Gastroesophageal sphincter (tissue), 4 donors: Measurements from ENCODE around the gene NUP62. TPM values are rescaled to one million over a fixed set of nuclear protein-coding genes. Genes with fewer than 3 reads are reported as not detected.

Source experiments
- ATAC-seq: fragments of 150-250 bp; one replicate; pipeline ENCODE4 v1.9.1; 2016; ENCODE audit warnings: mild to moderate bottlenecking, moderate library complexity
- H3K27ac ChIP-seq, 4 donors: fragments of 200-600 bp; sonication (generic) in 3 of 4; 1 replicate in 3 of 4; 2 replicates in 1 of 4; pipeline ENCODE4 v1.5.1; 2016 to 2019
- H3K27me3 ChIP-seq: fragments of 200-600 bp; sonication (generic); one replicate; pipeline ENCODE4 v1.5.1; 2019
- H3K36me3 ChIP-seq, 2 donors: fragments of 200-600 bp; sonication (generic); one replicate each; pipeline ENCODE4 v1.5.1; 2019; ENCODE audit warnings: control low read depth in 1 of 2
- H3K4me1 ChIP-seq, 3 donors: fragments of 200-600 bp; sonication (generic); 1 replicate in 2 of 3; 2 replicates in 1 of 3; pipeline ENCODE4 v1.5.1; 2016 to 2019; ENCODE audit warnings: control low read depth in 2 of 3
- H3K4me3 ChIP-seq, 2 donors: fragments of 200-600 bp; sonication (generic); one replicate each; pipeline ENCODE4 v1.5.1; 2019; ENCODE audit warnings: mild to moderate bottlenecking in 1 of 2, moderate library complexity in 1 of 2
- H3K9me3 ChIP-seq, 3 donors: fragments of 200-600 bp; sonication (generic); one replicate each; pipeline ENCODE4 v1.5.1; 2017 to 2019; ENCODE audit warnings: control low read depth in 2 of 3
- CTCF ChIP-seq, 4 experiments: fragments of 200-600 bp in 2 of 4; fragments of 450-650 bp in 2 of 4; sonication (generic) in 1 of 4; IDR thresholded peaks; one replicate each; pipeline ENCODE4 v1.5.1; 2017 to 2019; ENCODE audit warnings: antibody characterized with exemption in 4 of 4, mild to moderate bottlenecking in 2 of 4, moderate library complexity in 2 of 4
- EP300 ChIP-seq: sonication (generic); formaldehyde crosslinking; IDR thresholded peaks from one replicate; pipeline ENCODE4 v1.6.1; 2017; ENCODE audit warnings: antibody characterized with exemption, mild to moderate bottlenecking
- POLR2A ChIP-seq, 2 donors: fragments of 450-650 bp; IDR thresholded peaks; one replicate each; pipeline ENCODE4 v1.6.1; 2017; ENCODE audit warnings: antibody characterized with exemption in 2 of 2, mild to moderate bottlenecking in 2 of 2, moderate library complexity in 1 of 2
- POLR2AphosphoS5 ChIP-seq: sonication (generic); formaldehyde crosslinking; IDR thresholded peaks from one replicate; pipeline ENCODE4 v1.6.1; 2017; ENCODE audit warnings: antibody characterized with exemption
- WGBS, 2 donors: methylation state at CpG; one replicate each; pipeline ENCODE4 v1.1.5; 2018; ENCODE audit warnings: low coverage in 1 of 2; 5-methylcytosine and 5-hydroxymethylcytosine counted together
- total RNA-seq, 4 donors: library from RNA; depleted of rRNA; stranded (reverse); fragments of >200 nt; gene quantifications; one replicate each; pipeline ENCODE4 v1.1.0, GENCODE V29; 2016

The NUP62 gene
- total RNA-seq, 4 donors from 2014 or later: 30.1 to 43.2 (median 37.7) TPM

DNA sequence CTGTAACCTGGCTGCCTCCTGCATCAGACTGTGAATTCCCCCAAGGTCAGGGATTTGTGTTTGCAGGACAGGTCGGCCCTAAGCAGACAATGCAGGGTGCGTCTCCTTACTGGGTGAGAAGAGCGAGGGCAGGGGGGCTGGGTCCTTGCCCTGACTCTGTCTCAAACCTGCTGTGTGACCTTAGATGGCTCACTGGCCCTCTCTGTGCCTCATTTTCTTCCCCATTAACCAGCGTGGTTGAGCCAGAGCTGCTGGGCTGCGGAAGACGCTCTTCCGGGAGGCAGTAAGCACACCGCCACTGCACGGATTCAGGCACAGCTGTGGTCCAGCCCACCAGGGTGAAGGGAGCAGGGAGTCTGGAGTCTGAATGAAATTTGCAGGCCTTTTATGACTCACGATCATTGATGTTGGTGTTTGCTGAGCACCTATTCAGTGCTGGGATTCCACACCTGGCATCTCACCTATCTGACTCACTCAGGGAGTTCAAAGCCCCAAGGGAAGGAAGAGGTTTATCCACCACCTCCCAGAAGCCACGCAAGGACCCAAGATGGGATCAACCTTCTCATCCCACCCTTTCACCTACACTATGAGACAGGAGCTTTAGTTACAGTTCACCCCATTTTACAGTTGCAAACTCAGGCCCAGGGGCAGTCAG lies 54.7 kb downstream of the NUP62 start:
- H3K4me3 ChIP-seq: no peak overlapping the region
- no peaks in the 10 kb centered on the region for H3K27me3 ChIP-seq
- peaks cover 0 to 71% (median 26%) of the 10 kb centered on the region in 3 donors for H3K4me1 ChIP-seq
- H3K36me3 ChIP-seq: peaks cover 0 to 50% of the 10 kb centered on the region in 2 donors
- TF ChIP-seq EP300 (no peak), CTCF (IDR thresholded peaks at IDR 0.05) (no peak), POLR2A (IDR thresholded peaks at IDR 0.05) (no peak)
- WGBS, 2 donors: 86 to 93% methylated on average over 5 to 8 of the region's 11 CpGs
- no peaks in the 10 kb centered on the region for H3K9me3 ChIP-seq
- ATAC-seq: no peak
- H3K27ac ChIP-seq: peak overlapping the region in 1 of 4 donors; percentile 100

- Histone ChIP-seq H3K36me3 (peaks cover 0 to 42% of the 10 kb centered on the region in 2 donors), H3K9me3 (no peaks in the 10 kb centered on the region), H3K27ac (no peak overlapping the region), H3K4me3 (no peak overlapping the region), H3K27me3 (no peaks in the 10 kb centered on the region), H3K4me1 (peaks cover 0 to 68% (median 25%) of the 10 kb centered on the region in 3 donors)
- 82 to 89% methylated on average over 2 to 6 of the region's 10 CpGs for WGBS, 2 donors
- no peak for TF ChIP-seq POLR2AphosphoS5
- no peak for TF ChIP-seq CTCF (IDR thresholded peaks at IDR 0.05)
- no peak for TF ChIP-seq EP300
- no peak for TF ChIP-seq POLR2A (IDR thresholded peaks at IDR 0.05)
- ATAC-seq: no peak
These were observed 55.5 kb downstream of the NUP62 start for GRCh38 chr19:49873834-49874233.

- TF ChIP-seq POLR2A (IDR thresholded peaks at IDR 0.05): no peak
- TF ChIP-seq EP300: no peak
- TF ChIP-seq CTCF (IDR thresholded peaks at IDR 0.05): no peak
- no peak for TF ChIP-seq POLR2AphosphoS5
- Histone ChIP-seq H3K27ac (no peak overlapping the region), H3K4me3 (no peak overlapping the region), H3K36me3 (peaks cover 0 to 42% of the 10 kb centered on the region in 2 donors), H3K9me3 (no peaks in the 10 kb centered on the region), H3K4me1 (peaks cover 0 to 68% (median 25%) of the 10 kb centered on the region in 3 donors), H3K27me3 (no peaks in the 10 kb centered on the region)
- no peak for ATAC-seq
- 87% methylated on average over 6 of the region's 29 CpGs; no CpG with 5 or more reads in 1 of the 2 donors for WGBS, 2 donors
These were observed 56.2 kb downstream of the NUP62 start for GRCh38 chr19:49873129-49873521.

DNA sequence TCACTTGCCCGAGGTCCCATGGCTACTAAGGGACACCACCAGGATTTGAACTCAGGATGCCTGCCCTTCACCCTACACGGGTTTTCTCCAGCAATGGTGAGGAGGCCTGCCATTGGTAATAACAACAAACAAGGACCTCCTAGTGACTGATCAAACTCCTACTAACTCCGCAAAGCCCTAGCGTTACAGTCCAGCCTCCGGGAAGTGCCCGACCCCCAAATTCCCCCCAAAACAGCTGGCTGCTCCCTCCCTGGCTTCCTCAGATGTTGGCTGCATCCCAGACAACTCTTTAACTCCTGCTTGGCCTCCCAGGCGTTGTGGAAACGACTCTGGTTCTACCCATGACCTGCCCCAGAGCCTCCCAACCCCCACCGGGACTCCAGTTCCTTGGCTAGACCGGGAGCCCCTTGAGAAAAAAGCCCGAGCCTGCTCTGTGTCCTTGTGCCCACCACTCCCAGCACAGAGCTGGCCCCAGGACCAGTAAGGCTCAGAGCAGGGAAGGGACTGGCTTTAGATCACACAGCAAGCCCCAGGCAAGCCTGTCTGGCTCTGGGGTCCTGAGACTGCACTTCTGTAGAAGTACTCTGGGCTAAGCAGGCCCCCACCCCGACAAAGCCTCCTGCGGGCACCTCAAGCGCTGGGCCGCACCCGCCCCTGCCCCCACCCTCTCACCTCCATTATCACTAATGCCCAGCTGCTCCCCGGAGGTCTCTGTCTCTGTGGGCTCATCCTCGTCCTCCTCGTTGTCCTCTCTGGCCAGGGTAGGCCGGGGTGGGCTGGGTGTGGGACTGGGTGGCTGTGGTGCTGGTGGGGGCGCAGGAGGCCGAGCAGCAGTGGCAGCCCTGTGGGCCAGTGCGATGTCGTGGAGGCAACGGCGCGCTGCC lies 56.8 kb downstream of the NUP62 start:
- TF ChIP-seq POLR2AphosphoS5 (no peak), POLR2A (IDR thresholded peaks at IDR 0.05) (no peak), CTCF (IDR thresholded peaks at IDR 0.05) (no peak), EP300 (no peak)
- WGBS, 2 donors: 58 to 72% methylated on average over 2 to 8 of the region's 27 CpGs
- Histone ChIP-seq H3K36me3 (peaks cover 0 to 42% of the 10 kb centered on the region in 2 donors), H3K27me3 (no peaks in the 10 kb centered on the region), H3K9me3 (no peaks in the 10 kb centered on the region), H3K4me3 (no peak overlapping the region), H3K27ac (peak overlapping the region in 1 of 4 donors; percentile 14), H3K4me1 (peaks cover 0 to 72% (median 27%) of the 10 kb centered on the region in 3 donors)
- no peak for ATAC-seq
